Measurements from ENCODE around the gene TRIM31. TPM values are rescaled to one million over a fixed set of nuclear protein-coding genes. Genes with fewer than 3 reads are reported as not detected.

TRIM31 gene
- polyA plus RNA-seq, 5 donors: 0.24 to 0.54 (median 0.27) TPM; not detected in 2

- DNase-seq: no peak
These were observed 59.2 kb downstream of the TRIM31 start for GRCh38 chr6:30053682-30054081.

Other genes starting within 250 kb of the TRIM31 start
- gene HLA-A, start 170.6 kb downstream of the TRIM31 start, polyA plus RNA-seq (ENCODE audit: insufficient read depth in 1 of 5, insufficient read length in 5 of 5, low replicate concordance in 1 of 5): 100 to 1,000 TPM; 188 to 335 (median 269) TPM
- 10 to 100 TPM; 37.3 to 46.4 (median 40.2) TPM for gene POLR1H, start 51.8 kb downstream of the TRIM31 start, polyA plus RNA-seq (ENCODE audit: insufficient read depth in 1 of 5, insufficient read length in 5 of 5, low replicate concordance in 1 of 5)
- gene PPP1R11, start 45.9 kb downstream of the TRIM31 start, polyA plus RNA-seq (ENCODE audit: insufficient read depth in 1 of 5, insufficient read length in 5 of 5, low replicate concordance in 1 of 5): 10 to 100 TPM; 55.4 to 59.6 (median 57.2) TPM
- gene RNF39, start 37.3 kb downstream of the TRIM31 start, polyA plus RNA-seq (ENCODE audit: insufficient read depth in 1 of 5, insufficient read length in 5 of 5, low replicate concordance in 1 of 5): 1 to 10 TPM in 3 of 5 donors, under 1 TPM in 2; 0.64 to 1.4 (median 1.2) TPM
- under 1 TPM in 3 of 5 donors, not detected in 2; 0.08 to 0.14 (median 0.12) TPM for gene TRIM40, start 23.1 kb upstream of the TRIM31 start, polyA plus RNA-seq (ENCODE audit: insufficient read depth in 1 of 5, insufficient read length in 5 of 5, low replicate concordance in 1 of 5)
- gene TRIM10, start 48.1 kb upstream of the TRIM31 start, polyA plus RNA-seq (ENCODE audit: insufficient read depth in 1 of 5, insufficient read length in 5 of 5, low replicate concordance in 1 of 5): 1 to 10 TPM in 1 of 5 donors, under 1 TPM in 4; 0.34 to 2.6 (median 0.44) TPM
- gene TRIM15, start 50.5 kb upstream of the TRIM31 start, polyA plus RNA-seq (ENCODE audit: insufficient read depth in 1 of 5, insufficient read length in 5 of 5, low replicate concordance in 1 of 5): not detected
- 10 to 100 TPM; 28.8 to 34.6 (median 31.8) TPM for gene TRIM26, start 100.3 kb upstream of the TRIM31 start, polyA plus RNA-seq (ENCODE audit: insufficient read depth in 1 of 5, insufficient read length in 5 of 5, low replicate concordance in 1 of 5)
- 10 to 100 TPM; 11.3 to 14.1 (median 12.8) TPM for gene TRIM39, start 213.8 kb upstream of the TRIM31 start, polyA plus RNA-seq (ENCODE audit: insufficient read depth in 1 of 5, insufficient read length in 5 of 5, low replicate concordance in 1 of 5)
- 10 to 100 TPM; 26.3 to 49.2 (median 31.7) TPM for gene RPP21, start 232.1 kb upstream of the TRIM31 start, polyA plus RNA-seq (ENCODE audit: insufficient read depth in 1 of 5, insufficient read length in 5 of 5, low replicate concordance in 1 of 5)